ENCODE data around the gene MIAT.
A peak's percentile ranks its signal among the peaks of the same experiment; 100 is the strongest.

The MIAT gene

DNA sequence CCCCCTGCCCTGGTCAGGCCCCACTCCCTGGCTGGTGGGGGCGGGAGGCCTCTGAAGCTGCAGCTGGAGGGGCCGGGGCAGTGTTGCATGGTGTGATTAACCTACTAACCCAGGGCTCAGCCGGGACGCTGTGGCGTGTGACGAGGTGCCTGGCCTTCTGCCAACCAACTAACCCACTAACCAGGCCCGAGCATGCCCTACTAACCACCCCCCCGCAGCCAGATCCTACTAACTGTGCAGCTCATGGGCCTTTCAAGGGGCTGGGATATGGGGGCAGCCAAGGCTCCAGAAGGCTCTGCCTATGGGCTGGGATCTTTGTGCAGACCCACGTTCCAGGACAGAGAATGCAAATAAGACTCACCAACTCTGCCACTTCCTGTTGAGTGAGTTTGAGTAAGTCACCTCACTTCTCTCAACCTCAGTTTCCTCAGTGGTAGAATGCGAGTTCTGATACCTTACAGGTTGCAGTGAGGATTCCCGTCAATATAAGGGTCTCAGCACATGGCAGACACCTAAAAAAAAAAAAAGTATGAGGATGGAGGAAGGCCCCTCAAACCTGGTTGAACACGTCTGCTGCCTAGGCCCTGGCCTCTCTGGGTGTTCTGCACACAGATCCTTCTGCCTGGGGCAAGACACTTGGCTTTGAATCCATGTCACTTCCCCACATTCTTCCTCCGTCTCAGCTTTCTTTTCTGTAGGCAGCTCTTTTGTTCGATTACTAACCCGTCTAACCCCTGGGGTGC, 14.1 kb downstream of the MIAT start:
- Histone ChIP-seq H3K4me2 (peak overlapping the region; percentile 52; the same call in 1 of the 2 replicates), H3K9ac (no peak overlapping the region), H2AFZ (ENCODE audit: low read depth) (no peak overlapping the region), H3K27ac (peak overlapping the region; percentile 38; the same call in 1 of the 2 replicates), H3K4me1 (ENCODE audit: low read depth, poor library complexity, severe bottlenecking) (peaks cover 61% of the 10 kb centered on the region), H3K79me2 (ENCODE audit: insufficient read depth, low read depth) (peaks cover 7% of the 10 kb centered on the region; the same call in 1 of the 2 replicates), H3K4me3 (IDR thresholded peaks at IDR 0.05; ENCODE audit: insufficient read depth, low read depth, low read length) (no peak overlapping the region), H3K27me3 (ENCODE audit: insufficient read depth, low read depth) (no peaks in the 10 kb centered on the region), H4K20me1 (ENCODE audit: insufficient read depth) (no peaks in the 10 kb centered on the region), H3K36me3 (ENCODE audit: insufficient read depth) (no peaks in the 10 kb centered on the region)
- TF ChIP-seq, protein P1, sequence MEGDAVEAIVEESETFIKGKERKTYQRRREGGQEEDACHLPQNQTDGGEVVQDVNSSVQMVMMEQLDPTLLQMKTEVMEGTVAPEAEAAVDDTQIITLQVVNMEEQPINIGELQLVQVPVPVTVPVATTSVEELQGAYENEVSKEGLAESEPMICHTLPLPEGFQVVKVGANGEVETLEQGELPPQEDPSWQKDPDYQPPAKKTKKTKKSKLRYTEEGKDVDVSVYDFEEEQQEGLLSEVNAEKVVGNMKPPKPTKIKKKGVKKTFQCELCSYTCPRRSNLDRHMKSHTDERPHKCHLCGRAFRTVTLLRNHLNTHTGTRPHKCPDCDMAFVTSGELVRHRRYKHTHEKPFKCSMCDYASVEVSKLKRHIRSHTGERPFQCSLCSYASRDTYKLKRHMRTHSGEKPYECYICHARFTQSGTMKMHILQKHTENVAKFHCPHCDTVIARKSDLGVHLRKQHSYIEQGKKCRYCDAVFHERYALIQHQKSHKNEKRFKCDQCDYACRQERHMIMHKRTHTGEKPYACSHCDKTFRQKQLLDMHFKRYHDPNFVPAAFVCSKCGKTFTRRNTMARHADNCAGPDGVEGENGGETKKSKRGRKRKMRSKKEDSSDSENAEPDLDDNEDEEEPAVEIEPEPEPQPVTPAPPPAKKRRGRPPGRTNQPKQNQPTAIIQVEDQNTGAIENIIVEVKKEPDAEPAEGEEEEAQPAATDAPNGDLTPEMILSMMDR (conservative IDR thresholded peaks at IDR 0.05; ENCODE audit: low read depth, low read length), result no peak

DNA sequence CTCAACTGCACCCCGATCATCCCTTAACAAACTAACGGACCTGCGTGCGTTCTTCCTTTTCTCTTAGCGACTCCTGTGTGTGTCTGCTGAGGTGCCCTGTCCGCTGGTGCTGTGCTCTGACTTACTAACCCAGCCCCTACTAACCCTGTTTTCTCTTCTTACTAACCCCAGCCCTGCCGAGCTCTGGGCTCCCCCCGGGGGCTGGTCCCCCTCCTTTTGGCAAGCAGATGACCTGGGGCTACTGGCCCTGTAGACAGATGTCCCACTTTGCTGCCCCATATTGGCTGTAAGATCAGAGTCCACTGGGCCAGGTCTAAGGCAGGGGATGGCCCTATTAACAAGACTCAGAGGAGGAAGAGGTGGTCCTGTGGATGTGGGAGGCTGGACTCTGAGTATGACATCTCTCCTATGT, 14.7 kb downstream of the MIAT start:
- no peak overlapping the region for H3K9ac ChIP-seq
- H4K20me1 ChIP-seq (ENCODE audit: insufficient read depth), result no peaks in the 10 kb centered on the region
- H3K27me3 ChIP-seq (ENCODE audit: insufficient read depth, low read depth), result no peaks in the 10 kb centered on the region
- H3K79me2 ChIP-seq (ENCODE audit: insufficient read depth, low read depth), result peaks cover 7% of the 10 kb centered on the region; the same call in 1 of the 2 replicates
- no peaks in the 10 kb centered on the region for H3K36me3 ChIP-seq (ENCODE audit: insufficient read depth)
- TF ChIP-seq, protein P1 (conservative IDR thresholded peaks at IDR 0.05; ENCODE audit: low read depth, low read length), result no peak
- peaks cover 60% of the 10 kb centered on the region for H3K4me1 ChIP-seq (ENCODE audit: low read depth, poor library complexity, severe bottlenecking)
- H3K27ac ChIP-seq, result peak overlapping the region; percentile 75
- H3K4me3 ChIP-seq (IDR thresholded peaks at IDR 0.05; ENCODE audit: insufficient read depth, low read depth, low read length), result no peak overlapping the region
- peak overlapping the region; percentile 52 for H3K4me2 ChIP-seq
- no peak overlapping the region; the same call in 1 of the 2 replicates for H2AFZ ChIP-seq (ENCODE audit: low read depth)

DNA sequence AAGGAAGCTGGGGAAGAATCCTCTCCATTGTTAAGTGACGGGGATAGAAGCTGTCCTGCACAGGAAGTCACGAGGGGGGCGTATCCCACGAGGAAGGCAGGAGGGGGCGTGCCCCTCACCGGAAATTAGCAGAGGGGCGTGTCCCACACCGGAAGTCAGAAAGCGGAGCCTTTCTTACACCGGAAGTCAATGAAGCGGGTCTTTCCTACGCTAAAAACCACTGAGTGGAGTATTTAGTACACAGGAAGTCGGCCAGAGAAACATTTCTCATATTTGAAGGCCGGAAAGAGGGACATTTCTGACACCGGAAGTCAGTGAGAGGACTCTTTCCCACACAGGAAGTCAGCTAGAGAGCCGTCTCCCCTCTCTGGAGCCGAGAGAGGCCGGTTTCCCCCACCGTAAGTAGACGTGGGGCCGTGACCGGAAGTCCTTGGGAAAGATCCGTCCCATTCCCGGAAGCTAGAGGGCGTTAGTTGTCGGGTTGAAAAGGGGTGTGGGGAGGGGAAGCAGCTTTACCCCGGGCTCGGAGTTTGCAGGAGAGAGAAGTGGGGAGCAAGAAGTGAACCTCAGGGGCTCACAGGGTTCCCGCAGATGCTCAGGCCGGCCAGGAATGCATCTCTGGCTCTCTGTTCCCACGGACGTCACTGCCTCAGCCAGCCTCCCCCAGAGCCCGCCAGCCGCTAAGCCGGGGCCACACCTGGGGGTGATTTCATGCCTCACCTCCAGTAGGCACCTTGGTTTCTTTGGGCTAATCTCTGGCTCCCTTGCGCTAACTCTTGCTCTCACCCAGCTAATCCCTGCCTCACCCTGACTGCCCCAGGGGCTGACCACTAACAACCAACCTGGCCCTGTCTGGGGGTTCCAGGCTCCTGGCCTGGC, 15.4 kb downstream of the MIAT start:
- peak overlapping the region; percentile 1; the same call in 1 of the 2 replicates for H2AFZ ChIP-seq (ENCODE audit: low read depth)
- TF ChIP-seq, protein P1 (conservative IDR thresholded peaks at IDR 0.05; ENCODE audit: low read depth, low read length), result peak; percentile 66
- H4K20me1 ChIP-seq (ENCODE audit: insufficient read depth), result no peaks in the 10 kb centered on the region
- H3K27me3 ChIP-seq (ENCODE audit: insufficient read depth, low read depth), result no peaks in the 10 kb centered on the region
- H3K4me2 ChIP-seq, result peak overlapping the region; percentile 85
- peak overlapping the region; percentile 50 for H3K9ac ChIP-seq
- peak overlapping the region; percentile 75 for H3K27ac ChIP-seq
- peaks cover 7% of the 10 kb centered on the region; the same call in 1 of the 2 replicates for H3K79me2 ChIP-seq (ENCODE audit: insufficient read depth, low read depth)
- H3K4me3 ChIP-seq (IDR thresholded peaks at IDR 0.05; ENCODE audit: insufficient read depth, low read depth, low read length), result peak overlapping the region; percentile 35
- H3K4me1 ChIP-seq (ENCODE audit: low read depth, poor library complexity, severe bottlenecking), result peaks cover 55% of the 10 kb centered on the region
- no peaks in the 10 kb centered on the region for H3K36me3 ChIP-seq (ENCODE audit: insufficient read depth)

GRCh38 chr22:26673486-26673885, 16.1 kb downstream of the MIAT start:
- peak overlapping the region; percentile 35 for H3K4me3 ChIP-seq (IDR thresholded peaks at IDR 0.05; ENCODE audit: insufficient read depth, low read depth, low read length)
- peak overlapping the region; percentile 1; the same call in 1 of the 2 replicates for H2AFZ ChIP-seq (ENCODE audit: low read depth)

More at GRCh38 chr22:26673486-26673885, 16.1 kb downstream of the MIAT start:
- Histone ChIP-seq H3K27ac (peak overlapping the region; percentile 75), H3K4me2 (peak overlapping the region; percentile 85), H3K36me3 (ENCODE audit: insufficient read depth) (no peaks in the 10 kb centered on the region), H3K27me3 (ENCODE audit: insufficient read depth, low read depth) (no peaks in the 10 kb centered on the region), H3K9ac (peak overlapping the region; percentile 50), H3K79me2 (ENCODE audit: insufficient read depth, low read depth) (peaks cover 7% of the 10 kb centered on the region; the same call in 1 of the 2 replicates), H3K4me1 (ENCODE audit: low read depth, poor library complexity, severe bottlenecking) (peaks cover 48% of the 10 kb centered on the region), H4K20me1 (ENCODE audit: insufficient read depth) (no peaks in the 10 kb centered on the region)
- TF ChIP-seq, protein P1 (conservative IDR thresholded peaks at IDR 0.05; ENCODE audit: low read depth, low read length), result no peak; the same call in 1 of the 2 replicates
